ENCODE measurements around the gene PARD3.
"Not testable (repeated sequence)": the region's sequence is repeated elsewhere in the genome, so short reads cannot be mapped to it uniquely, and the experiment has no call there.

PARD3 gene

DNA sequence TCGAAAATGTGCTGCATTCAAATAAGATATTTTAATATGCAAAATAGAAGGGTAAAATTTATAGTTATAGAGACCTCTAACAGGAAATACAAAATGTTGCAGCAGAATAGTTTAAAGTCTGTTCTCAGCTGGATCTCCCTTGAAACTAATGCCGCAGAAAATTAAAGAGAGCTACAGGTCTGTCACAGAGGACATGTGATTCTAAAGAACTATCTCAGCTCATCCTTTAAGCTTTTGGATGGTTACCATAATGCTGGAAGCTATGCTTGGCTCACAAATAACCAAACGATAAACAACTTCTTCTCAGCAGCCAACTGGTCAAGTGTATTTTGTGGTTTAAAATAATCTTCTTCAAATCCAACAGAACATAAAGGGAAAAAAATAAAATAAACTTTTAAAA is 353.0 kb downstream of the PARD3 start:
- no peak for DNase-seq

DNA sequence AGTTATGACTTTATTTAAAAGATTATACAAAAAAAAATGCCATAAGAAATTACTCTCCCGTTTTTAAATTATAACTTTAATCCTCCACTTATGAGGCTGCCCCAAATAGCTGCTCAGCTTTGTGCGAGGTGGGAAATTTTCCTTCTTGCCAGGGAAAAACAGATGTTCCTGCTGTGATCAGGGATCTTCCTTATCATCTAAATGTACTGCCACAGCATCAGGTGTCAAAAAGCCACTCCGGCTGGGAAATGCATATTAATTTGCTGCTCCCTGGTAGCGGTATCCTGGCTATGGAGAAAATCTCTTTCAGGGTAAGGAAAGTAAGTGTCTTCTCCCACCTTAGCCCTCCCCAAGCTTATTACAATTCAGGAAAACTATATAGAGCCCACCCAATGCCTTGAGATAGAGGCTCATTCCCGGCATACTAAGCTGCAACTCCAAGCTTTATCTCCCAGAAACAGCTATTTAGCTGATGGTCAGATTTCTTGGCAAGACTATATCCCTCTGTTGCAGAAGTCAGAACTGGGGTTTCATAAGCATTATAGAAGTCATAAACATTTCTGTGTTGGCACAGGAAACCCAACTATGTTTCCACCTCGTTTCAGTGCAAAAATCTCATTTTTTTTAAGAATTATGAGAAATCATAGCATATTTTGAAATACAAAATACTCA is 360.4 kb downstream of the PARD3 start:
- no peak for DNase-seq

DNA sequence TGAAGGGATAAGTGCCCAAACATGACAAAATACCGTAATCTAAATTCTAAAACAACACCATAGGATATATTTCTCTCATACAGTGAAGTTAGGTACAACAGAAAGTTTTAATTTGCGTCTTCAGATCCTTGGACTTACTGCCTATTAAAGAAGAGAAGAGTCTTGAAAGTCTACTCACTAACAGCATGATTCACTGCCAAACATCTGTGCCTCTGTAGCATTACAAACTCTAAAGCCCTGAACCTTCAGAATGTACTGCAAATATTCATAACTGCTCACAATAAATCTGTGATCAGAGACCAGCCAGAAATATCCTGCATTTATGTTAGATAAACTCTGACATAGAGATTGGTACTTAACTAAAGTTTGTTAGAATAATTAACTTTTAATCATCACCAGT is 365.3 kb downstream of the PARD3 start:
- no peak for DNase-seq

DNA sequence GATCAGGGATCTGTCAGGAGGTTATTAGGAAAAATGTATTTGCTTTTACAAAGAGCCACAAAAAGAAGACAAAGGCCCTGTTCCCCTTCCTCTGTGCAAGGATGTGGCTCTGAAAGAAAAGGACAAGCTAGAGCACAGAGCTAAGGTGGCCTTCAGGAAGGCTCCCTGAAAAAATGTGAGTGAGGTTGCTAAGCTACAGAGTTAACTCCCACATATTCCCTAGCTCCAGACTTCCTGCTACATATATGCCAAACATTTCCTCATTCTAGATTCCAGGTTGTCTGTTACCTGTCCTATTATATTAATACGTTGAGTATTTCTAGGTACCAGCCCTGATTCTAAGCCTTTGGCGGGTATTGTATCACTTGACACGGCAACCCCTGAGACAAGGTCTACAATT is 369.0 kb downstream of the PARD3 start:
- DNase-seq = no peak

DNA sequence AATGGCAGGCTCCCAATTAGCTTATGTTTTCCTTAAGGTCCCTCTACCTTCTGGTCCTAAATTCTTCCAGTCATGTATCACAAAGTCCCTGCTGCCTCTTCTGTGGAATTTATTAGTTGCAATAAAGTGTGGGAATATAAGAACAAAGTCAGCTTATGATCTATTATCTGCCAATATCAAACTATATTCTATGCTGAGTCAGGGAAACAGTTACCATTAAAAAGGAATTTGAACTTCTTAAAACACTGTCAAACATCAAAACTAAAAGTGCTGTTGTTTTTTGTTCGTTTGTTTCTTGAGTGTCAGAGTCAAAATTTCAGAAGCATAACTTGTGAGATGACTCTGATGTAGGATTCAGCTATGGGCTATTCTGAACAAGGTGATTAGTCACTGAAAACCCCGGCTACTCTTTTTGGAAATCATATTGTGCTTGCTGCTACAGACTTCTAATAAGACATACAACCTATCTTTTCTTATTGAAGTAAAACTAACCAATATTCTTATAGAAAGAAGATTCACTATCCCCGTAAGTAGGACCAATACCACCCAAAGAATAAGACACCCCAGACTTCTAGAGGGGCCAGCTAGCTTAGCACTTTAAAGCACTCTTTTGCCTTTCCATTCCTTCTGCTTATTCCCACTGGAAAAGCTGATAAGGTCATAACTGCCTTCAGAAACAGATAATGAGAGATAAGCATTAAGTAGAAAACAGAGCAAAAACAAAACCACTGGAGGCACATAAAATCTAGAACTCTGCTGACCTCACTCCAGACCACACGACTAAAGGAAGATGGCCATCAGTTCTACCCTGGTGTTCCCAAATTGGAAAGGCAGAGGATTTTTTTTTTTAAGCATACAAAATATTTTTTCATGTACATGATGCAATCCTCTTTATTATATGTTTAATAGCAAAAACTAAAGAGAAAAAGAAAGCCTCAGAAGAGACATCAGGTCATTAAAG is 370.6 kb downstream of the PARD3 start:
- no peak for DNase-seq

DNA sequence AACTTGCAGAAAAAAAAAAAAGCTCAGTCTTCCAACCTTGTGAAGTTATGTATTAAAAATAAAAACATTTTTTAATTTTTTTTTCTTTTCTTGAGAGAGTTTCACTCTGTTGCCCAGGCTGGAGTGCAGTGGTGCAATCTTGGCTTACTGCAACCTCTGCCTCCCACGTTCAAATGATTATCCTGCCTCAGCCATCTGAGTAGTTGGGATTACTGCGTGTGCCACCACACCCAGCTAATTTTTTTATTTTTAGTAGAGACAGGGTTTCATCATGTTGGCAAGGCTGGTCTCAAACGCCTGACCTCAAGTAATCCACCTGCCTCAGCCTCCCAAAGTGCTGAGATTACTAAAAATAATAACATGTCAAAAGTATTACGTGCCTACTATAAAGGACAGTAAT is 375.7 kb downstream of the PARD3 start:
- DNase-seq = not testable (repeated sequence)

DNA sequence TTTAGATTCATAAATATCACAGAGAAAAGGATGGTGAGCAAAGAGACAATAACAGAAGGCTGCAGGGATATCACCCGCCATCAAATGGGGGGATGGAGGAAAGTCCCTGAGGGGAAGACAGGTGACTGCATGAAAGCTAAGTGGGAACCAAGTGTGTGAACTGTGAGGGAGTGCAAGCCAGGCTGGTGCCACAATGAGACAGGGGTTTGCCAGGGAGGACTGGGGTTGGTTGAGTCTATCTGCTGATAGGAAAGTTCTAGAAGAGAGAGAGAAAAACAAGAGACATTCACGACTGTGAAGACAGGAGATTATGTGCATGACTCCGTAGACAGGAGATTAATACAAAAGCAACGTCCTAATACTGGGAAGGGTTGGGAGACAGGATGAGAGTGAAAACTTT is 376.4 kb downstream of the PARD3 start:
- DNase-seq = no peak

DNA sequence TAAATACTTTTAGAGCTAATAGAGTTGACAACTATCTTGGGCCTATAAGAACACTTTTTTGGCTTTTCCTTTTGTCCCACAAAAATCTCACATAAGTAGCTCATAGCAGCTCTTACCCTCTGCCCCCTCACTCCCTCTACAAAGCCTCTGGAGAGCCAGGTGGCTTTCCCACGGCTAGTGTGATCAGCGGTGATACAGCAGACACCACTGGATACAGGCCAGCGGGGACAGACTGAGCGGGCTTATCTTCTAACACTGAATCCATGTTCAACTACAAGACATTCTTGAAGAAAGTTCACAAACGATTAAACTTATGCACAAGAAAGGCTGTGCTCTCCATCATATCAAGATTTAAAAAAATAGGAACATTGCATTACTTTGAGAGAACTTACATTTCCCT is 377.2 kb downstream of the PARD3 start:
- no peak for DNase-seq

DNA sequence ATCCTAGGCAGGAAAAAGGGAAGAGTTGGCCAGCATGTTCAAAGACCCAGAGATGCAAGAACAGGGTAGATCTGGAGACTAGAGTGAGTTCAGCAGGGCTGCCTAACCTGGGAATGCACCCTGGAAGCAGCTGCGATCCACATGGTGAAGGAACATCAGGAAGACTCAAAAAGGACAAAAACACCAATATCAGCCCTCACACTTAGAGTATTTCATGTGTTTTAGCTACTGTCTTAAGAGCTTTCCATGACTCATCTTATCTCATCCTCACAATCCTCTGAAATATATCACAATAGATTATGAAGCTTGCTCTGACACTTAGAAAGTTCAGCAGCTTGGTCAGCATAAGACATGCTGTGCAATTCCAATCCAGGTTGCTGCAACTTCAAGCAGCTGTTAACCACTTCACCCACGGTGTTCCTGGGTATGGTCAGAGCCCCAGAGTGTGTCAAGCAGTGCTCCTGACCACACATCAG is 380.9 kb downstream of the PARD3 start:
- no peak for DNase-seq

DNA sequence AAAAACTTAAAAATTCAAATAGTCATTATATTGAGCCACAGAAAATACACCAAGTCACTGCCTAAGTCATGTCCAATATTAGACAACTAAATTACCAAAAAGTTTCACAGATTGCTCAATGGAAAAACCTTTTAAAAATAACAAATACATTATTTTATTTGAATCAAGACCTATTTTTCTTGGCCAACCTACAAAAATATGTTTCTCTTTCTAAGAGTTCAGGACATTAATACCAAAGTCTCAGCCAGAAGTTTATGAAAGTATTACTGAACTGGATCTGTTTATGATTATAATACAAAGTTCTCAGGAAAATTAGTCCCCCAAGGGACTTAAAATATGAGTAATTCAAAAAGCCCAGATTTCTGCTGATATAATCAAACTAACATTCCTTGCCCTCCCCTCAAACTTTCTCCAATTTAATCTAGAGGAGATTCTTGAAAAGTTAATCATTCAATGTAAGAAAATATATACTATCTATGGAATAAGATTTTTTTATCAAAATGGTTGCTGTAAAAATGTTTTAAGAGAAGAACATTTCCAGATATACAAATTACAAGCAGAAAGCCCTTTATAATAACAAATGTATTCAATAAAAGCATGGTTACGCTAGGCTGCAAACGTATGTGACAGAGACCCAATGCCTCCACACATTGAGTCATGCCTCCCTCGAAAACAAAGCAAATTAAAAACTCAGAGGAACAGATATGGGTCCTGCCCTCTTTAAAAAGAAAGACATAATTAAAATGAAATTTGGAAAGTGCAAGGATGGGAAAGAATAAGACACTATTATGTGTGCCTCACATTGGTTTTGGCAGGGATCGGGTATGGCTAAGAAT is 381.6 kb downstream of the PARD3 start:
- no peak for DNase-seq

DNA sequence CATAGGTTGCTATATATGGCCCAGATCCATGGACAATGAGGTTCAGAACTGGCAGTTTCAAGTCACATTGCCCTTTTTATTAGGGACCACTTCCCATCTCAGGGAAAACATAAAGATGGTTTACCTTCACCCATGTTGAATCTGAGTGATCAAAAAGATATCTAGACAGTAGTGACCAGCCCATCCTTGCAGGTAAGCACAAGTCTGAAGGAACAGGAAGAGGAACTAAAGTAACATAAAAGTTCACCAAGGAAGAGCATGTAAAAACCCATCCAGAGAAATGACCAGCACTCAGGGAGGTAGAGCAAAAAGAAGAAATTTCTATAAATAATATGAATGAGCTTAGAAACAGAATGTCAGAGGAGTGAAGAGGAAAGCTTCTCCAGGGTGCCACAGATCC is 382.5 kb downstream of the PARD3 start:
- no peak for DNase-seq

DNA sequence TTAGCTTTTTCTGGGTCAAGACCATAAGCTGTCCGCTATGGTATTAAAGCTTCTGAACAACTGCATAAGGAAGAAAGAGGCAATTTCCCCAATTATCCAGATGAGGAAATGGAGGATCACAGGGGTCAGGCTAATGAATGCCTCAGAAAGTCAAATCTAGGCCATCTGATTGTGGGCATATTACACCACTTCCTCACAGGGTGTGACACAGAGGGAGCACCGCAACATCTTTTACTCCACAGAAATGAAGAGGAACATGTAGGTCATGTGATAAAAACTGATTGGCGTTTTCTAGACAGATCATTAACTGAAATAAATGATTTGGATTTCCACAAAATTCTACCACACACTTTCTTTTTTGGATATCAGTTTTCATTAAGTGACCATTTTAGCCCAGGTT is 384.4 kb downstream of the PARD3 start:
- DNase-seq = no peak

DNA sequence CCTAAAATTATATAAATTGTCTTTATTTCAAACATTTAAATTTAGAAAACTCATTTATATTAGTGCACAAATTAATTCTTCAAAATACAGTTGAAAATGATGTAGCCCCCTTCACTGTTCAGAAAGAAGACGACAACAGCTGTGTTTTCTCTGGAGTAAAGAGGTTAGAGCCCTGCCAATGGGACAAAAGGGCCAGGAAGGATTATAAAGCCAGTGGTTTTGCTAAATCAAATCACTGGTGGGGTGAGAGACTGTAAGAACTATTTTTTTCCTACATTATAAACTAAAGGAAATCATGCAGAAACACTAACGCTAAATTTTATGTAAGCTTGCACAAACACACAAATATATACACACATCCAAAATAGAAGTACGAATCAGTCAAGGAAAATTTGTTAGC is 386.6 kb downstream of the PARD3 start:
- no peak for DNase-seq

DNA sequence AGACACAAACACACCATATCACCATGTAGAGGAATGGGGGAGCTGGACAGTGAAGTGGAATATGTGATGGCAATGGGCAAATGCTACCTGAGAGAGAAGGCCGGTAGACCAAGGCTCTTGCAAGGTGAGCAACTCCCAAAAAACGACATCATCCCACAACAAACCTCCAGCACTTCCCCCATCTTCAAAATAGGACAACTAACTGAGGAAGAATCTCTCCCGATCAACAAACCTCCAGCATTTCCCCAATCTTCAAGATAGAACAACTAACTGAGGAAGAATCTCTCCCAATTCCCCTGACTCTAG is 387.2 kb downstream of the PARD3 start:
- DNase-seq = no peak

DNA sequence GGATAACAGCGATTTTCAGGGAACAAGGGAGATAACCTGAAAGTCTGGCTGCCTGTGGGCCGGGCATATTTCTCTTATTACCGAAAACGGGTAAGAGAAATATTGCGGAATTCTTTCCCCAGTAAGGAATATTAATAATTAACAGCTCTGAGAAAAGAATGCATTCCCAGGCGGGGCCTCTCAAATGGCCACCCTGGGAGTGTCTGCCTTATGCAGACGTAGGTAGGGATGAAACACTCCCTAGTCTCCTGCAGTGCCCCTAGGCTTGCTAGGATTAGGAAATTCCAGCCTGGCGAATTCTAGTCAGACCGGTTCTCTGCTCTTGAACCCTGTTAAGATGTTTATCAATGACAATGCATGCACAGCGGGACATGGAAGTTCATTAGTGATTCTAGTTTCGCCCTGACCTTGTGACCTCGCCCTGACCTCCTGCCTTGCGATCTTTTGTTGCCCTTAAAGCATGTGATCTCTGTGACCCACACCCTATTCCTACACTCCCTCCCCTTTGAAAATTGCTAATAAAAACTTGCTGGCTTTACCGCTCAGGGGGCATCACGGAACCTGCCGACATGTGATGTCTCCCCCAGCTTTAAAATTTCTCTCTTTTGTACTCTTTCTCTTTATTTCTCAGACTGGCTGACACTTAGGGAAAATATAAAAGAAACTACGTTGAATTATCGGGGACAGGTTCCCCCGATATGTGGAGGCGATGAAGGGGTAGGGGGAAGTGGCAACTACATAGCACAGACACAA is 387.8 kb downstream of the PARD3 start:
- not testable (repeated sequence) for DNase-seq

DNA sequence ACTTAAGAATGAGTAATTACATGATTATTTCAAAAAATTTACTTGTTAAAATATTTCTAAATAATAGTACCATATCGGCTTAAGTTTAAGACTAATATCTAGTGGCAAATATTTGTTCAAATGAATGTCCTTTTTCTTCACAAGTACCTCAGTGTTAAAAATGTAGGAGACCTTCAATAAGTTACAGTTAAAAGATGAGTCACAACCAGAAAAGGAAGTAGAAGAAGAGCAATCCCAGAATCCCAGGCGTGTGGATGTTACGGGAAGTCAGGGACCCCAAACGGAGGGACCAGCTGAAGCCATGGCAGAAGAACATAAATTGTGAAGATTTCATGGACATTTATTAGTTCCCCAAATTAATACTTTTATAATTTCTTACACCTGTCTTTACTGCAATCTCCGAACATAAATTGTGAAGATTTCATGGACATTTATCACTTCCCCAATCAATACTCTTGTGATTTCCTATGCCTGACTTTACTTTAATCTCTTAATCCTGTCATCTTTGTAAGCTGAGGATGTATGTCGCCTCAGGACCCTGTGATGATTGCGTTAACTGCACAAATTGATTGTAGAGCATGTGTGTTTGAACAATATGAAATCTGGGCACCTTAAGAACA is 388.4 kb downstream of the PARD3 start:
- DNase-seq = not testable (repeated sequence)

DNA sequence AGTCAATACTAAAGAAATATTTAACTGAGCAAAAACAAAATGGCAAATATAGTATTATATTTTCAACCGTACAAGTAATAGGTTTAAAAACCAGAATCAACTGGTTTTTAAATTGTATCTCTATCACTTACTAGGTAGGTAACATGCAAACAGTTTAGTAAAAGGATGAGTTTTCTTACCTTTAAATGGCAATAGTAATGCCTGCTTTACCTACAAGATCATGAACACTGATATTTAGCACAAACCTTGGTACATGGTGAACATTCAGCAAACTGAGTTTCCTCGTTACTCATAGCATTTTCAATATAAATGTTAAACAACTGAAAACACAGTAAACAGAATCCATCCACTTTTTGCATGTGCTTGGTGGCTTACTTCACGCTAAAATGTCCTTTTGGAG is 389.1 kb downstream of the PARD3 start:
- DNase-seq = no peak

DNA sequence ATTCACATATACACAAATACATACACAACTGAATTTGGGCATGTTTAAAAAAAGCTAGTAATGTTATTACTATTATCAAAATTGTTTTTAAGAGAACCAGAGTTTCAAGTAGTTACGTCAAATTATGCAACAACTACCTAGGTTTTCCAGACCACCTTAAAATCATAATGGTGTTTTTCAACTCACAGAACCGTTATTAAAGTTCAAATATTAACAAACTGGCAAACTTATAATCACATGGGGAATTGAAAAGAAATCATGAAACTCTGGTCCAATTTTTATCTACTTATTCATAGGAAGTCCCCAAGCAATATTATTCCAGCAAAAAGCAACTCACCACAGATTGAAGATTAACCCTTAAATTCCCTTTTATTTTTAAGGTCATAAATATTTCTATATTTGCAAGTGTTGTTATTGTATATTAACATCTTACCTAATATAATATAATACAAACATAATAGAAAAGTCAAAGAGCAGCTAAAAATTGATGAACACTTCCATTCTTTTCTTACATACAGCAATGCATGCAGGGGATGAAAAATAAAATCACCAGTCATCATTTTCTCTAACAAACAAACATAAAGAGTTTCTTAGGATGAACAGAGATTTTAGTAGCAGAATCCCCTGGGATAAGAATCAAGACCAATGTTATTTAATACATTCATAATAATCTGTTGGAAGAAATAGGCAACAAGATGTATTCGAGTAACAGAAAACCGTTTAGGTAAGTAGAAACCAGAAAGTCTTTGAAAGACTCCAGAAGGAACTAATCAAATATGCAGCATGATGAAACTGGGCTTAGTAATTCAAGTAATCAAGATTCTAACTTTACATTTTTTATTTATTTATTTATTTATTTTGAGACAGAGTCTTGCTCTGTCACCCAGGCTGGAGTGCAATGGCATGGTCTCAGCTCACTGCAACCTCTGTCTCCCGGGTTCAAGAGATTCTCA is 391.1 kb downstream of the PARD3 start:
- DNase-seq = no peak

DNA sequence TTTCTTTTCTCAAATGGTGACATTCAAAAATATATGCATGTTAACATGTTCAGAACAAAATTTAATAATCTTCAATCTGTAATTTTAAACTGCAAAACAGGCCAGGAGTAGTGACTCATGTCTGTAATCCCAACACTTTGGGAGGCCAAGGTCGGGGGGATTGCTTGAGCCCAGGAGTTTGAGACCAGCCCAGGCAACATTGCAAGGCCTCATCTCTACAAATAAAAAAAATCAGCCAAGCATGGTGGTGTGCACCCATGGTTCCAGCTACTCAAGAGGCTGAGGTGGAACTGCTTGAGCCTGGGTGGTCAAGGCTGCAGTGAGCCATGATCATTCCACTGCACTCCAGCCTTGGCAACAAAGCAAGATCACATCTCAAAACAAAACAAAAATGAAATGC is 394.3 kb downstream of the PARD3 start:
- no peak for DNase-seq

DNA sequence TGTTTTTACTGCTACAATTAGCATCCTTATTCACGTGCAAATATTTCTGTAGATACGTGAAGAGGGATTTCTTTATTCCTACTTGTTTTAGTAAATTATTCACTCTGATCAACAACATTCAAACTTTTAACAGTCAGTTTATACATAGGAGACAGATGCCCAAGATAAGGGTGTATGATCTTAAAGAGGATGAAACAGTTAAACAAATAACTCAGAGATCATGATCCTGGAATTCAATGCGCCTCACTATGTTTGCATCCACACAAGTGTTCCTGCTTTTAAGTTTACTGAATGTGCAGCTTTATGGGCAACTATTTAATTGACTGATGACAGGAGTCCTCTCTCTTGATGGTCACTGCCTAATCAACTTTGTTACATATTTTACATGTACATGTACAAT is 394.8 kb downstream of the PARD3 start:
- DNase-seq = no peak

DNA sequence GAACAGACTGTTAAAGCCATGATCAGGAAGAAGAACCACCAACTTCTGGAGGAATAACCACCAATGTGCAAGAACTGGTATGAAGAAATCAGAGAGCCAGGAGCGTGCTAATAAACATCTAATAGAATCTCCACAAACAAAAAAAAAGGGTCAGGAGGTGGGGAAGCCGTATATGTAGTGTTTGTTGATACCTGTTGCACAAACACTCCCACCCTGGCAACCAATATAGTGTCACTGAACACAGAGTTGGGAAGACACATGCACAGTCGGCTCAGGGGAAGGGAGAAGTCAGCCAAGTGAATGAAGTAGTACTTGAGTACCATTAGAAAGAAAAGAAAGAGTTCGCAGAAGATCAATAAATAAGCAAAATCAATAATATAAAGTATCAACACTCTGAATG is 400.1 kb downstream of the PARD3 start:
- DNase-seq = no peak

Measured in C1 segment of cervical spinal cord (tissue), 14 donors.